Hindlimb muscle (tissue), 1 donor: ENCODE data around the gene RAI14. TPM values are rescaled to one million over a fixed set of nuclear protein-coding genes. Genes with fewer than 3 reads are reported as not detected.
"Not testable (repeated sequence)": the region's sequence is repeated elsewhere in the genome, so short reads cannot be mapped to it uniquely, and the experiment has no call there.

Source experiments
- DNase-seq: peaks from one replicate; pipeline ENCODE4 v3.0.0-alpha.2; 2013
- polyA plus RNA-seq: library from polyadenylated mRNA; unstranded; fragments of 120-200 nt; gene quantifications from one replicate; pipeline ENCODE4 v1.2.1, GENCODE V29; 2013; ENCODE audit not compliant: insufficient read length

Gene RAI14
- polyA plus RNA-seq, 1 donor = 15.7 TPM

DNA sequence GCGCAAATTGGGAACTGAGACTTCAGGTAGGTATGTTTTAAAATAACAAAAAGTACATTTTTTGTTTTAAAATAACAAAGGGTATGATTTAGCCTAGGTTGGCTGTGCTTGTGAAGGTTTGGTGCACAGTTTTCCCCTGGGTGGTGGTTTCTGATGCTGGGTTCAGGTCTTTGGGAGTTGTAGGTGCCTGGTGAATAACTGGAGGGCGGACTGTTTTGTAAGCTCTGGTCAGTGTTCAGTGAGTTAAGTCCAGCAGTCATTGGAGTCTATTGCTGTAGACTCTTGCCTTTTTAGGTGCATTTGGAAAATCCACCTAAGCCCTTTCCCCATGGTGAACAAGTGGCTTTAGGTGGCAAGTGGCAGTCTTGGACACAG, 43.9 kb downstream of the RAI14 start:
- no peak for DNase-seq

DNA sequence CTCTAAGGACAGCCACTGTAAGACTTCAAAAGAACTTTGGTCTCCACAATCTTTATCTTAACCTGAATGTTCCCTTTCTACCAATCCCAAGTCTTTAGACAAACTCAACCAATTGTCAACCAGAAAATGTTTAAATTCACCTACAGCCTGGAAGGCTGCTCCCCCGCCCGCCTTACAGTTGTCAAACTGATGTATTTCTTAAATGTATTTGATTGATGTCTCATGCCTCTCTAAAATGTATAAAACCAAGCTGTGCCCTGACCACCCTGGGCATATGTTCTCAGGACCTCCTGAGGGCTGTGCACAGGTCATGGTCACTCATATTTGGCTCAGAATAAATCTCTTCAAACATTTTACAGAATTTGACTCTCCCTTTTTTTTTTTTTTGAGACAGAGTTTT, 45.3 kb downstream of the RAI14 start:
- DNase-seq = not testable (repeated sequence)

- DNase-seq = no peak
Observed at GRCh38 chr5:34703767-34704713, 47.9 kb downstream of the RAI14 start.

GRCh38 chr5:34706084-34706483, 50.0 kb downstream of the RAI14 start:
- DNase-seq = no peak

DNA sequence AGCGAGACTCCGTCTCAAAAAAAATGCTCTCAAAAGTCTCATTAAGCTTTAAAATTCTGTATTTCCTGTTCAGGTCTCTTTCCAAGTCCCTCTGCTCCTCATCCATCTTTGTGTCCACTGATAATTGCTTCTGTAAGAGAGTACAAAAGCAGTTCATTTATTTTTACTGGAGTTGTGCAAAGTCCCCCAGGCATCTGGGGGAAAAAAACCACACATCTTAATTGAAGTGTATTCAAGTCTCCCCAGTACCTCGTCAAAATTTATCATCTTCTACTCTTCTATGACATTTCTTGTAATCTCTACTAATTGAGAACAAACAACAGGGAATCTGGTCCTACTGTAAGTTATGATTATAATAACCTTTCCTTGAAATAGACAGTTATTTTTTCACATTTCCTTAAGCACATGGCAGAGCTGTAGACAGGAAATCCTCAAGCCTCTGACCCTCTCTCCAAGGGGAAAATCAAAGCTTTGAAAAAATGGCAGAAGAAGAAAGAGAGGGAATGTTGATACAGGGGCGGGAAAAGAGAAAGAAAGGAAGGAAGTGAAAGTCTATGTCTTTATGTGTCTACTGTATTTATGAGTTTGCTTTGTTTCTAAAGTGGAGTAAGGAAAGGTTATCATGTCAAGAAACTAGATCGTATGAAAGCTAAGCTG, 51.5 kb downstream of the RAI14 start:
- no peak for DNase-seq

DNA sequence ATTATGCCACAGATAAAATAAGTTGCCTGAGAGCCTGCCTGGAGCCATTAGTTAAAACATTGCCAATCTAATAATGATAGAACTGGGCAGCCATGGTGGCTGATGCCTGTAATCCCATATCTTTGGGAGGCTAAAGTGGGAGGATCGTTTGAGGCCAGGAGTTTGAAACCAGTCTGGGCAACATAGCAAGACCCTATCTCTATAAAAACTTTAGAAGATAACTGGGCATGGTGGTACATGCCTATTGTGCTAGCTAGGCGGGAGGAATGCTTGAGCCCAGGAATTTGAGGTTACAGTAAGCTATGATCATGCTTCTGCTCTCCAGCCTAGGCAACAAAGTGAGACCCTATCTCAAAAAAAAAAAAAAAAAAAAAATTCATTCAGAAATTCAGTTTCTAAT, 52.6 kb downstream of the RAI14 start:
- no peak for DNase-seq

GRCh38 chr5:34709861-34710673, 53.9 kb downstream of the RAI14 start:
- no peak for DNase-seq

- DNase-seq = no peak
Observed at GRCh38 chr5:34712565-34712964, 56.4 kb downstream of the RAI14 start.

DNA sequence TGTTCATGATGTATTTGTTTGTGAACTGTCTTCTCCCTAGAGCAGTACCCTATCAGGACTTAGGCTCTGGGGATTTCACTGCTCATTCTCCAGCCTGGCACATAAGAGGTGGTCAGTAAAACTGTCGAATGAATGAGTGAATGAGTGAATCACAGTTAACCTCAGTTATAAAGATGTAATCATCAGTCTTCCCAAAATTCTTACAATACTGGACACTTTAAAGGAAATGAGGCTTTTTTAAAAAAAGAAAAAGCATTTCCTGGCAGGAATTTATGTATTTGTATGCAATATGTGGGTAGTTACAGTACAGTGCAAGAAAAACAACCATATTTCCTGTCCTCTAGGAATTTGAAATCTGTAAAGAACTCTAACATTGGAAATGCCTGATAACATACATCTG, 59.6 kb downstream of the RAI14 start:
- no peak for DNase-seq

GRCh38 chr5:34716986-34717385, 60.9 kb downstream of the RAI14 start:
- no peak for DNase-seq

DNA sequence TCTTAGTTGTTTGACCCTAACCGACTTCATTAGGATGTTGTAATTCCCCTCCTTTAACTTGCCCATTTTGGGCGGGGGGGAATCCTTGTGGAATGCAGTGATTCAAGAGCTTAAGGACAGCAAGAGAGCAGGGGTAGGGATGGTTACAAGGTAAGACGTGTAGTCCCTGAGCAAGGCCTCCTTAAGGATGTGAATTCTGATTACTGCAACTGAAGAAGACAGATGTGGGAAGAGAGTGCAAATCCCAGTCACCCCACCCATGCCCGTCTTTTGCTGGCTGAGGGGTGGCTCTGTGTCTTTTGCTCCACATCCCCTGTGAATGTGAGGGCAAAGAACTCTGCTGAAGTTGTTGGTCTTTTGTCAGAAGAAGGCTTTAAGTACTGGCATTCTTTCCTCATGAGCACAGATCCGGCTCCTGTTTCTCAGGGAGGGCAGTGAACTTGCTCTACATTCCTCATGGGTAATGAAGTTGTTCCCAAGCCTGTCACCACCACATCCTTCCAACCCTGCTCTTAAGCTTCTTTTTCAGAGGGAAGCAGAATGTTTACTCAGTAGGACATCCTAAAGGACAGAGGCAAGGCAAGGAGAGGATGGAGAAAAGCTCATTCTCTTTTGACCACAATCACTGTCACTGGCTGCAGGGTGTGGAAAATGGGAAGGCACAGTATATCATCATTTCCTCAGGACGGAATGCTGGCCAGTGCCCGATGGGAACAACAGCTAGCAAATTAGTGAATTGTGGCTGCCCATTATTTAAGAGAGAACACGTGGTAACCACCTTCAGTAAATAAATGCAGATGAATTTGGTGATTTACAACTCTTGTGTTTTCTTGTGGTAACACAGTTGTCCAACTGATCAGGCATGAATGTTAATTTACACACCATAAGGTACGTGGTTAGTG, 61.5 kb downstream of the RAI14 start:
- DNase-seq = no peak

- no peak for DNase-seq
Observed at GRCh38 chr5:34718516-34718915, 62.4 kb downstream of the RAI14 start.

- DNase-seq = no peak
Observed at GRCh38 chr5:34719029-34719428, 62.9 kb downstream of the RAI14 start.

DNA sequence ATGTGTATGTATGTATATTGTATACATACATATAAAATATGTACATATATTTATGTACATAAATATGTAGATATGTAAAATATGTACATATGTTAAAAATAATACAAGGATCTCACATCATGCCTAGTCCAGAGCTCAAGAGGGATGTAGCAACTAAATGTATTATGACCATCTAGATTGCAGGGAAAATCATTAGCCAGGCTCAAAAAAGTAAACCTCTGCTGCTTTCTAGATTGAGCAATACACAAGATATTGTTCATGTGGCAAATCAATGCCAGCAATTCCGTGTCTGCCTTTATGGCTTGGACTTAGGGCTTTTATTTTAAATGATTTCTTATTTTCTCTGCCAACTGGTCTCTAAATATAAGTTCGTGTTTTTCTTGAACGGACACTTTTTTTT, 65.2 kb downstream of the RAI14 start:
- no peak for DNase-seq

DNA sequence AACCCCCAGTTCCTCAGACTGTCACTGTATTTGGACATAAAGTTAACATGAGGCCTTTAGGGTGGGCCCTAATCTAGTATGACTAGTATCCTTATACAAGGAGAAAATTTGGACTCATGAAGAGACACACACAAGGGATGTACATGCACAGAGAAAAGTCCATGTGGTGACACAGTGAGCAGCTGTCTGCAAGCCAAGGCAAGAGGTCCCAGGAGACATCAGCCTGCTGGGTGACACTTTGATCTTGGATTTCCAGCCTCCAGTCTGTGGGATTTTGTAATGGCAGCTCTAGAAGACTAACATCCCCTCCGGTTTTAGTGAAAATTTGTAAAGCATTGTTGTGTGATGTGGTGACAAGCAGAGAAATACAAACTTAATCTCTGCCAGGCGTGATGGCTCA, 66.1 kb downstream of the RAI14 start:
- DNase-seq = no peak

GRCh38 chr5:34724741-34725140, 68.6 kb downstream of the RAI14 start:
- DNase-seq = no peak

DNA sequence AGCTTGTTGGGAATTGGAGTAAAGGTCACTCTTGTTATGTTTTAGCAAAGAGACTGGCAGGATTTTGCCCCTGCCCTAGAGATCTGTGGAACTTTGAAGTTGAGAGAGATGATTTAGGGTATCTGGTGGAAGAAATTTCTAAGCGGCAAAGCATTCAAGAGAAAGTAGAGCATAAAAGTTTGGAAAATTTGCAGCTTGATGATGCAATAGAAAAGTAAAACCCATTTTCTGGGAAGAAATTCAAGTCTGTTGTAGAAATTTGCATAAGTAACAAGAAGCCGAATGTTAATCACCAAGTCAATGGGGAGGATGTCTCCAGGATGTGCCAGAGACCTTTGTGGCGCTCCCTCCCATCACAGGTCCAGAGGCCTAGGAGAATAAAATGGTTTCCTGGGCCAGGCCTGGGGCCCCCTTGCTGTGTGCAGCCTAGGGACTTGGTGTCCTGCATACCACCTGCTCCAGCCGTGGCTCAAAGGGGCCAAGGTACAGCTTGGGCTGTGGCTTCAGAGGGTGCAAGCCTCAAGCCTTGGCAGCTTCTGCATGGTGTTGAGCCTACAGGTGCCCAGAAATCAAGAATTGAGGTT, 71.1 kb downstream of the RAI14 start:
- DNase-seq = not testable (repeated sequence)

- DNase-seq = no peak
Observed at GRCh38 chr5:34728236-34728635, 72.1 kb downstream of the RAI14 start.

DNA sequence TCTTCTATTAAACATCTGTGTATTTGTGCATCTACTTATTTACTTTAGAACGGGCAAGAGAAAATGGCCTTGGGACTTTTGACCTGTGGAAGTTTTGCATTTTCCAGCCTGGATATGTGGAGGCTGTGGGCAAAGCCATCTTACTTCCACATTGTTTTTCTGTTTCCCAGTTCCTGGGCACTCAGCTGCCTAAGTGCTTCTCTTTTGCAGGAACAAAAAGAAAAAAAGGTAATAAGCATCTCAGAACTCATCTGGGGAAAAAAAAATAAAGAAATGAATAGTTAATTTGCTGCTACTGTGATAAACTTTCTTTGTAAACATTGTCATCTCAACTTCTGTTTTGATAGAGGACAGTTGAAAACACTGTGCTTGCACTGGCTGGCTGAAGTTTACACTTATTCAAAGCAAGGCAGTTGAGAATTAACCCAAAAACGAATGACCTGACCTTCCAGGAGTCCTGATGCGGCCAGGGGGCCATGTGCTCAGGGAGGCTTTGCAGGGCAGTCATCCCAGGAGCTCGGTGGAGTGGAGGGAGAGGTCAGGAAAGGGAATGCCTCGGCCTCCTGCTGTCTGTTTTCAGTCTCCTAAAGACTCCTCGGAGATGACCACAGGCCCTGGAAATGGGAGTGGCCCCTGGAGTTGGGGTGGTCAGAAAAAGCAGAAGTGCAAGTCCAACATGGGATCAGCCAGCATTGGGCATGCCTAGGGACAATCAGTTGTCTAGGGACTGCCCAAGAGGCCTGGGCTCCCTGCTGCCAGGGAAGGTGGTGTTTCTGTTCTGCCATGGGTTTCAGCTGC, 75.5 kb downstream of the RAI14 start:
- no peak for DNase-seq

DNA sequence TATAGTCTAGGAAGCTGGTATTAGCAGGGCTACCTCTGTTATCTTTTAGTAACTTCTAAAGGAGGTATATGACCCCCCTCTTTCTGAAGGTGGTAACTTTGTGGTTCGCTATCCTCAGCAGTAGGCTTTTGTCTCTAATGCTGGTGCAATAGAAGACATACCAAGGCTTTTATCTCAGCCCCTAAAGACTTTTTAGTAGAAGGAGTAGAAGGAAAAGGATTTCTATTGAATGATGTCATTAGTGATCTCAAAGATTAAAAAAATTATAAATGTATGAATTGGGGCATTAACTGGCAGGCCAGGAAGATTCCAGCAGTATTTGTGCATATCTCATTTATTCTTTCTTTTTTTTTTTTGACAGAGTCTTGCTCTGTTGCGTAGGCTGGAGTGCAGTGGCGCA, 78.2 kb downstream of the RAI14 start:
- DNase-seq = no peak
